T-helper 1 cell treated with Interleukin-12 subunit alpha and Interleukin-12 subunit beta and Interleukin-4 antibody, amounts not matched to agents 30 μg/mL and 1 μg/mL, for 36 hours (primary cell): ENCODE data around the gene SLC36A1.
A peak's percentile ranks its signal among the peaks of the same experiment; 100 is the strongest.

Experiments used
- H3K27ac Mint-ChIP-seq: one replicate; pipeline ENCODE4 v1.8.0; 2021; ENCODE audit warnings: mild to moderate bottlenecking, mixed read lengths
- H3K27me3 Mint-ChIP-seq: one replicate; pipeline ENCODE4 v1.8.0; 2021; ENCODE audit warnings: low read depth, mixed read lengths
- H3K36me3 Mint-ChIP-seq: one replicate; pipeline ENCODE4 v1.8.0; 2021; ENCODE audit warnings: low read depth, mixed read lengths
- H3K4me1 Mint-ChIP-seq: one replicate; pipeline ENCODE4 v1.8.0; 2021; ENCODE audit warnings: low read depth, mixed read lengths
- H3K4me3 Mint-ChIP-seq: one replicate; pipeline ENCODE4 v1.8.0; 2021; ENCODE audit warnings: mild to moderate bottlenecking, moderate library complexity, mixed read lengths
- H3K9me3 Mint-ChIP-seq: one replicate; pipeline ENCODE4 v1.8.0; 2021; ENCODE audit warnings: mixed read lengths

SLC36A1 gene

DNA sequence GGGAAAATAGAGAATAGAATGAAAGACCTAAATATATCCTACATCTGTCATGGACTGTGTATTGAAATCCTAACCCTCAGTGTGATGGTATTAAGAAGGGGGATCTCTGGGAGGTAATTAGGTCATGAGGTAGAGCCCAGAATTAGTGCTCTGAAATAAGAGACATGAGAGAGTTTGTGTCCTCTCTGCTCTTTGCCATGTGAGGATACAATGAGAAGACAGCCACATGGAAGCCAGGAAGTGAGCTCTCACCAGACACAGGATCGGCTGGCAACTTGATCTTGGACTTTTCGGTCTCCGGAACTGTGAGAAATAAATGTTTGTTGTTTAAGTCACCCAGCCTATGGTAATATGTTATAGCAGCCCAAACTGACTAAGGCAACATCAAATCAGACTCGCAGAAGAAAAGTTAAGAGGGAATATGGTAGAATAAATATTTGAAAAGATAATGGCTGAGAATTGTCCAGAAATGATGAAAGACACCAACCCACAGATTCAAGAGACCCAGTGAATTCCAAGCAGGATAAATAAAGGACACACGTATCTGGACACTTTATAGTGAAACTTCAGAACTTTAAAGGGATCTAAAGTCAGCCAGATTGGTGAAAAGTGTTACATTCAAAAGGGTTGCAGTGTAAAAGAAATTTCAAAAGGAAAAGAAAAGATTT lies 12.7 kb upstream of the SLC36A1 start:
- Mint-ChIP-seq H3K9me3 (no peaks in the 10 kb centered on the region), H3K4me3 (no peak overlapping the region), H3K4me1 (no peaks in the 10 kb centered on the region), H3K27me3 (peaks cover 29% of the 10 kb centered on the region), H3K27ac (no peak overlapping the region), H3K36me3 (no peaks in the 10 kb centered on the region)

DNA sequence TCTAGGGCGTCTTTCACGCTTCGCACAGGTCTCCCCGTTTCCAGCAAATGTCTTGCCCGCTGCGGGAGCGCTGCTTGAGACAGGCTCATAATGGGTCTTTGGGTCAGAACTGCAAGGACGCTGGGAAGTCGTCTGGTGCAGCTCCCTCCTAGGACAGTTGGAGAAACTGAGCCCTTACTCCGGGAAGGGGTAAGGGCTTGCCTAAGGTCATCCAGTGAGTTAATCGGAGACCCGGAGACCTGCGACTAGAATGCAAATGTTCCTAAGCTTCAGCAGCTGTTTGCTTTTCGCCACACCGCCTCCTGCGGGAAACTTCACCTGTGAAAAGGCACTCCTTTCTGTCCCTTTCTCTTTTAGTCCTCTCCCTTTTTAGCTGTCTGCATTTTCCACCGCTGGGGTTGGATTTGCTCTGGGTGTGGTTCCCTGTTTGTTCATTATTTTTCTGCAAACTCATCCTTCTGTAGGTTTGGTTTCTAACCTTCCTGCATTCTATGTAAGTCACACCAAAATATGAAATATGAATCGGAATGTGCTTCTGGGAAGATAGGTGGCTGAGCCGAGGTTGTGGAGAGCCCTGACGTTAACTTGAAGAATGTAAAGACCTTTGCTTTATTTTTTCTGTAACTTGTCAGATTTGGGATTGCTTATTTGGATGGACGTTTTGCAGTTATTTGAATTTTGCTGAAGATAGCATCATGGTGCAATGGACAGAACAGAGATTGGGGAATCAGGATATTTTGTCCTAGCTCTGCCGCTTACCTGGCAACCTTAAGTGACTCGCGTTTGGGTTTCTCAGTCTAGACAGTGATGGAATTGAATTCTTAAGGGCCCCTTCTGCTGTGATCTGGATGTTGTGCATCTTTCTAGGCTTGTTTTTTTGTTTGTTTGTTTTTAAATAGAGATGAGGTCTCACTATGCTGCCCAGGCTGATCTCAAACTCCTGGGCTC lies 909 bp downstream of the SLC36A1 start:
- Mint-ChIP-seq H3K4me3 (peak overlapping the region; percentile 94), H3K9me3 (no peaks in the 10 kb centered on the region), H3K36me3 (no peaks in the 10 kb centered on the region), H3K27ac (peak overlapping the region; percentile 79), H3K27me3 (peaks cover 21% of the 10 kb centered on the region), H3K4me1 (peaks cover 17% of the 10 kb centered on the region)

DNA sequence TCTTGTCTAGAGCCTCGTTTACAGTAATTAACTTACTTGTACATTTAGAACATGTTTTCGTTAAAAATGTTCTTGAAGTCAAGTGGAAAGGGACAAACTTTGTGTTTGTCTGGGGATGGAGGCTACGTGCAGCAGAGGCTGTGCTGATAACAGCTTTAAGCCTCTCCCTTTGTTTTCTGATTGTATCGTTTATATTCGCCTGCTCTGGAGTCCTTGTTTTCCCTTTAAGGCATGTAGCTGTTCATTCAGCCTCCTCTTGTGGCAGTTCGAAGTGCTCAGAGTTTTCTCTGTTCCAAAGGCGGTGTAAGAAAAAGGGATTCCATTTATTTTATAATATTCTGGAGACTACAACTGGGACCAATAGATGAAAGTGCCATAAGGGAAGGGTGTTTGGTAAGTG lies 1.9 kb downstream of the SLC36A1 start:
- Mint-ChIP-seq H3K27me3 (peaks cover 13% of the 10 kb centered on the region), H3K36me3 (no peaks in the 10 kb centered on the region), H3K9me3 (no peaks in the 10 kb centered on the region), H3K4me3 (peak overlapping the region; percentile 94), H3K4me1 (peaks cover 17% of the 10 kb centered on the region), H3K27ac (no peak overlapping the region)

DNA sequence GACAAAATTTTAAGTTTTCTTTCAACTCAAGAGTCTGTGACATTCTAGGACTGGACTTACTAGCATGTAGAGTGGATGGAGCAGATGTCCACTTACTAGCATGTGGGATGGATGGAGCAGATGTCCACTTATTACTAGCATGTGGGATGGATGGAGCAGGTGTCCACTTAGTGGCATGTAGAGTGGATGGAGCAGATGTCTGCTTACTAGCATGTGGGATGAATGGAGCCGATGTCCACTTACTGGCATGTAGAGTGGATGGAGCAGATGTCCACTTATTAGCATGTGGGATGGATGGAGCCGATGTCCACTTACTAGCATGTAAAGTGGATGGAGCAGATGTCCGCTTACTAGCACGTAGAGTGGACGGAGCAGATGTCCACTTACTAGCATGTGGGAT lies 2.4 kb downstream of the SLC36A1 start:
- H3K36me3 Mint-ChIP-seq, result no peaks in the 10 kb centered on the region
- no peak overlapping the region for H3K4me3 Mint-ChIP-seq
- H3K27ac Mint-ChIP-seq, result no peak overlapping the region
- peaks cover 11% of the 10 kb centered on the region for H3K27me3 Mint-ChIP-seq
- peaks cover 17% of the 10 kb centered on the region for H3K4me1 Mint-ChIP-seq
- no peaks in the 10 kb centered on the region for H3K9me3 Mint-ChIP-seq

DNA sequence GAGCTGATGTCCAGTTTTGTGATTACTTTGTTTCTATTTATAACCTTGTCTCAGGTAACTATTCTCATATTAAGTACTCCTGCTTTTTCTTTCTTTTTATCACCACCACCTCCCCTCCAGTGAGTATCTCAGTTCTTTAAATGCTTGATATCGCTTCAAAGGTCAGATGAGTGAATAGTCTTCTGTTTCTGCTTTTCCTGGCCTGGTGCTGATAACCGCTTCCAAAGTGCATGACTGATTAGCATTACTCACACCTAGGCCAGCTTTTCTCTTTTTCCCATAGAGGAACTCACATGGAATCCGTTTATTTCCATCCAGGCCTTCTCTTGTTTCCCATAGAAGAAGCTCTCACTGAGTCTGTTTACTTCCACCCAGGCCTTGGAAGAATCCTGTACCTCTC lies 3.2 kb downstream of the SLC36A1 start:
- Mint-ChIP-seq H3K27me3 (peaks cover 6% of the 10 kb centered on the region), H3K36me3 (no peaks in the 10 kb centered on the region)

GRCh38 chr5:151451626-151452520 lies 4.5 kb downstream of the SLC36A1 start:
- no peaks in the 10 kb centered on the region for H3K27me3 Mint-ChIP-seq
- no peak overlapping the region for H3K27ac Mint-ChIP-seq
- peaks cover 17% of the 10 kb centered on the region for H3K4me1 Mint-ChIP-seq
- no peaks in the 10 kb centered on the region for H3K36me3 Mint-ChIP-seq
- H3K9me3 Mint-ChIP-seq, result no peaks in the 10 kb centered on the region
- no peak overlapping the region for H3K4me3 Mint-ChIP-seq

More for the DNA sequence above, 3.2 kb downstream of the SLC36A1 start:
- H3K4me3 Mint-ChIP-seq, result no peak overlapping the region
- H3K27ac Mint-ChIP-seq, result no peak overlapping the region
- no peaks in the 10 kb centered on the region for H3K9me3 Mint-ChIP-seq
- peaks cover 17% of the 10 kb centered on the region for H3K4me1 Mint-ChIP-seq

- Mint-ChIP-seq H3K36me3 (no peaks in the 10 kb centered on the region), H3K4me1 (peaks cover 5% of the 10 kb centered on the region), H3K4me3 (no peak overlapping the region), H3K27me3 (no peaks in the 10 kb centered on the region), H3K27ac (no peak overlapping the region), H3K9me3 (no peaks in the 10 kb centered on the region)
These were observed 6.8 kb downstream of the SLC36A1 start for GRCh38 chr5:151454166-151454565.

GRCh38 chr5:151454889-151455288 lies 7.5 kb downstream of the SLC36A1 start:
- Mint-ChIP-seq H3K9me3 (no peaks in the 10 kb centered on the region), H3K27ac (no peak overlapping the region), H3K27me3 (no peaks in the 10 kb centered on the region), H3K36me3 (no peaks in the 10 kb centered on the region), H3K4me3 (no peak overlapping the region), H3K4me1 (peaks cover 2% of the 10 kb centered on the region)

DNA sequence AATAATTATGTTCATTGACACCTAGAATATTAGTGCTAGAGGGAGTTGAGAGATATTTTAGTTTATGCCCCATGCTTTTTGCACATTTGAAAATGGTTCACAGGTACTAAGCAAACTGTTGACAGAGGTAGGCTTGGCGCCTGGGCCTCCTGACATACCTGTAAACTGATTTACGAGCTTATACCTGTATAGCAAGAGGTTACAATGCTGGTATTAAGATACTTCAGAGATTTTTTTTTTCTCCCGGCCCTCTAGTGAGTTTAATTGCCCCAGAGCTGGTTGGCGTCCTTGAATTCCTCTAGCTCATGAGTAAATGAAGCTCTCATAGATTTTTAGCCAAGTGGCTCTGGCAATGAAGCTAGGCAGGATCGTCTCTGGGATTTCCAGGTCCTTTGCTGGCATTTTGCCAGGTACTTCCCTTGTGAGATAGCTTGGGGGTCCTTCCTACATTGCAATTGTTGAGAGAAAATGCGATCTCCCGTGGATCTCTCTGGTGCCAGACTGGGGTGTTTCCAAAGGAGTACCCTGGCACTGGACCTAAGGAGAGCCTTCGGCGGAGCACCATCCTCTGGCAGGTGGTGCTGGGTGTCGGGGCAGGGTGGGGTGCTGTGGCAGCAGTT lies 9.0 kb downstream of the SLC36A1 start:
- H3K9me3 Mint-ChIP-seq, result no peaks in the 10 kb centered on the region
- no peak overlapping the region for H3K27ac Mint-ChIP-seq
- H3K4me1 Mint-ChIP-seq, result peaks cover 2% of the 10 kb centered on the region

GRCh38 chr5:151458314-151458713 lies 10.9 kb downstream of the SLC36A1 start:
- H3K4me3 Mint-ChIP-seq, result no peak overlapping the region
- H3K9me3 Mint-ChIP-seq, result no peaks in the 10 kb centered on the region
- H3K36me3 Mint-ChIP-seq, result no peaks in the 10 kb centered on the region
- H3K27ac Mint-ChIP-seq, result no peak overlapping the region
- H3K4me1 Mint-ChIP-seq, result no peaks in the 10 kb centered on the region
- no peaks in the 10 kb centered on the region for H3K27me3 Mint-ChIP-seq

More for the DNA sequence above, 9.0 kb downstream of the SLC36A1 start:
- H3K27me3 Mint-ChIP-seq, result no peaks in the 10 kb centered on the region
- H3K36me3 Mint-ChIP-seq, result no peaks in the 10 kb centered on the region
- no peak overlapping the region for H3K4me3 Mint-ChIP-seq

DNA sequence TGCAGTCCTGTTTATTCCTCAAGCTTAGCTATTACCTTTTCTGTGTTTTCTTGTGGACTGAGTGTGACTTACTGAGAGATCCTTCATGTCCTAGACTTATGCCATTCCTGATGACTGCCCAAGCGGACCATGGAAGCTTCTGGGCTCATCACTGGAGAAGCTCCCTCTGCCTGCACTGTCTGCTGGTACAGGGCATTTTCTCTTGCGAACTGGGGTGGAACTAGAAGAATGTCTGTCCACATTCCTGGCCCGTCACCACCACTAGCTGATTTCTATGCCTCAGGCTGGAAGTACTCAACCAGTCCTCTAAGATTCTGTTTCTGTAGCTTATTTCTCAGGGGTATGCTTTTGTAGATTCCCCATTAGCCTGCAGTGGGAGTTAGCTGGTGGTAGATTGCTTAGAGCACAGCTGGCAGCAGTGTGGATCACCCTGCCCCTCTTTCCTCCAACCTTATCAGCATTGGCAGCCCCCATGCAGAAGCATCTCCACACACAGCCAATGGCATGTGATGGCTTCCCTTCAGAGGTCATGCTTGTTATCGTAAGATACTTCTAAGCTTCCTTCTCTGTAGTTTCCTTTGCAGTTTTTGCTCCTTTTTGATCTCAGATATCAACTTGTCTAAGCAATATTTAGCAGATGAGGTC lies 12.4 kb downstream of the SLC36A1 start:
- Mint-ChIP-seq H3K9me3 (no peaks in the 10 kb centered on the region), H3K4me1 (no peaks in the 10 kb centered on the region), H3K27ac (no peak overlapping the region), H3K27me3 (no peaks in the 10 kb centered on the region), H3K36me3 (no peaks in the 10 kb centered on the region), H3K4me3 (no peak overlapping the region)

DNA sequence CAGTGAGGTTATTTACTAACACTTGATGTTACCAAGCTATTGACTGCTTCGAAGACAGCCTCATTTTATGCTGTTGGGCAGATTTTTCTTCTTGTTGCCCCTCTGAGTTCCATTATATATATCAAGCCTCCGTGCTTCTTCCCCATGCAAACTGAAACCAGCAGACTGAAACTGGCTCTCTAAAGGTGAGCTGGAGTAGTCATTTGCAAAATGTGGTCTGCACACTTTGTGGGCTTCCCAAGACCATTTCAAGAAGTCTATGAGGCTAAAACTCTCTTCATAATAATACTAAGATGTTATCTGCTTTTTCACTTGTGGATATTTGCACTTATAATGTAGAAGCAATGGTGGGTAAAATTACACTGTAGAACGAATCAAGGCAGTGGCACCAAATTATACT lies 13.9 kb downstream of the SLC36A1 start:
- Mint-ChIP-seq H3K4me1 (no peaks in the 10 kb centered on the region), H3K36me3 (no peaks in the 10 kb centered on the region), H3K27ac (no peak overlapping the region), H3K9me3 (no peaks in the 10 kb centered on the region), H3K4me3 (no peak overlapping the region), H3K27me3 (no peaks in the 10 kb centered on the region)

- no peaks in the 10 kb centered on the region for H3K27me3 Mint-ChIP-seq
- H3K9me3 Mint-ChIP-seq, result no peaks in the 10 kb centered on the region
- H3K36me3 Mint-ChIP-seq, result peaks cover 5% of the 10 kb centered on the region
- H3K4me1 Mint-ChIP-seq, result no peaks in the 10 kb centered on the region
- H3K27ac Mint-ChIP-seq, result no peak overlapping the region
- no peak overlapping the region for H3K4me3 Mint-ChIP-seq
These were observed 16.0 kb downstream of the SLC36A1 start for GRCh38 chr5:151463137-151464029.
